ENCODE measurements around the gene MRPL37. TPM values are rescaled to one million over a fixed set of nuclear protein-coding genes. Genes with fewer than 3 reads are reported as not detected.

The MRPL37 gene
- total and polyA plus RNA-seq, 9 donors, result 36.2 to 86.6 (median 47.9) TPM

DNA sequence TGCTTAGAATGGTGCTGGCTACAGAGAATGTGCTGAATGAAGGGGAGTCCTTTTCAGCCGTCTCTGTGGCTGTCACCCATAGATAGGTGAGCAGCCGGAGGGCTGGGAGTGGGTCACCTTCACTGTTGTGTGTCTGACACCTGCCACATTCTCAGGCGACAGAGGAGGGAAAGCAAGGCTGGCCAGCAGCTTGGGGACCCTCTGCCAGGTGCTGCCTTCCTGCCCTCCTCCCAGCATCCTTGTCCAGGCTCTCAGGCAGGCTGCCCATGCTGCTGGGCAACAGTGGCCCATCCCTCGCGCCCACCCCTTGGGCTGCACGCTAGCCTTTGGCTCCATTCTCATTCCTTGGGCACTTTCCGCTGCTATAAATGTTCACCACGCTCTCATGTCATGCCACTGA, 22.2 kb upstream of the MRPL37 start:
- H3K27ac ChIP-seq, result no peak overlapping the region
- H3K9me3 ChIP-seq, result no peaks in the 10 kb centered on the region
- H3K4me1 ChIP-seq (ENCODE audit: insufficient read depth), result no peaks in the 10 kb centered on the region
- no peaks in the 10 kb centered on the region for H3K36me3 ChIP-seq
- TF ChIP-seq EP300 (IDR thresholded peaks at IDR 0.05) (no peak), POLR2A (IDR thresholded peaks at IDR 0.05) (no peak)
- TF ChIP-seq, protein P1, sequence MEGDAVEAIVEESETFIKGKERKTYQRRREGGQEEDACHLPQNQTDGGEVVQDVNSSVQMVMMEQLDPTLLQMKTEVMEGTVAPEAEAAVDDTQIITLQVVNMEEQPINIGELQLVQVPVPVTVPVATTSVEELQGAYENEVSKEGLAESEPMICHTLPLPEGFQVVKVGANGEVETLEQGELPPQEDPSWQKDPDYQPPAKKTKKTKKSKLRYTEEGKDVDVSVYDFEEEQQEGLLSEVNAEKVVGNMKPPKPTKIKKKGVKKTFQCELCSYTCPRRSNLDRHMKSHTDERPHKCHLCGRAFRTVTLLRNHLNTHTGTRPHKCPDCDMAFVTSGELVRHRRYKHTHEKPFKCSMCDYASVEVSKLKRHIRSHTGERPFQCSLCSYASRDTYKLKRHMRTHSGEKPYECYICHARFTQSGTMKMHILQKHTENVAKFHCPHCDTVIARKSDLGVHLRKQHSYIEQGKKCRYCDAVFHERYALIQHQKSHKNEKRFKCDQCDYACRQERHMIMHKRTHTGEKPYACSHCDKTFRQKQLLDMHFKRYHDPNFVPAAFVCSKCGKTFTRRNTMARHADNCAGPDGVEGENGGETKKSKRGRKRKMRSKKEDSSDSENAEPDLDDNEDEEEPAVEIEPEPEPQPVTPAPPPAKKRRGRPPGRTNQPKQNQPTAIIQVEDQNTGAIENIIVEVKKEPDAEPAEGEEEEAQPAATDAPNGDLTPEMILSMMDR (IDR thresholded peaks at IDR 0.05), result no peak
- 88 to 91% (median 90%) methylated on average over 8 of the region's 8 CpGs for WGBS, 3 donors
- H3K27me3 ChIP-seq, result no peaks in the 10 kb centered on the region
- no peak for DNase-seq
- intact Hi-C loops (cut with DNase I), result no loop called here
- no peak overlapping the region for H3K4me3 ChIP-seq

DNA sequence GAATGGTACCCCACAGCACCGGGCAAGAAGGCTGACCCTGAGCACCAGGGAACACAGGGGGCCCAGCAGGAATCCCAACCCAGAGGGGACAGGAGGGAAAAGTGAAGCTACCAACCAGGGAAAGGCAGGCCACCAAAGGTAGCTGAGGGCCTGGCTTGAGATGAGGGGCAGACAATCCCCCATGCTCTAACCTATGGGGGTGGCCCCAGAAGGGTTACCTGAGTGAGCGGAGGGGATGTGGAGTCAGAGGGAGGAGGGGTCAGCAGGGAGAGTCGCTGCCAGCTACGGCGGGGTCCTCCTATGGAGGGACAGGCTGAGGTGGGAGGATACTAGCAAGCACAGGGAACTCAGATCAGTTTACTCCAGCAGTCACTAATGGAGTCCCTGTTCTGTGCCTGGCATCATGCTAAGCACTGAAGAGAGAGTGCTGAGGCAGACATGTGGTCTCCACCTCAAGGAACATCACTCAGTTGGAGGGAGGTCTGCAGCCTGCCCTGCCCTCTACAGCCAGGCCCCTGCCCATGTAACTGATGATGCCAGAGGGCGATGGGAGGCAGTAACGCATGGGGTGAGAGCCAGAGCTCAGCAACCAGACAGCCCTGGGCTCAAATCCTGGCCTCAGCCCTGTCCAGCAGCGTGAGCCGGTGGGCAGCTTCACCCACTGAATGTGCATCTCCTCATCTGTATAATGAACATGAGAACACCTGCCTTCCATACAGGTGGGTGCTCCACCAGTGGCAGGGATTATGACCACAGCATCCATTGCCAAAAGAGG, 21.5 kb upstream of the MRPL37 start:
- no peak for DNase-seq
- intact Hi-C loops (cut with DNase I), result no loop called here
- Histone ChIP-seq H3K27ac (no peak overlapping the region), H3K27me3 (no peaks in the 10 kb centered on the region), H3K9me3 (no peaks in the 10 kb centered on the region), H3K4me1 (ENCODE audit: insufficient read depth) (no peaks in the 10 kb centered on the region), H3K36me3 (no peaks in the 10 kb centered on the region), H3K4me3 (no peak overlapping the region)
- 78 to 81% (median 81%) methylated on average over 7 to 9 of the region's 9 CpGs for WGBS, 3 donors
- TF ChIP-seq EP300 (IDR thresholded peaks at IDR 0.05) (no peak), POLR2A (IDR thresholded peaks at IDR 0.05) (no peak)
- TF ChIP-seq, protein P1 (IDR thresholded peaks at IDR 0.05), result no peak

DNA sequence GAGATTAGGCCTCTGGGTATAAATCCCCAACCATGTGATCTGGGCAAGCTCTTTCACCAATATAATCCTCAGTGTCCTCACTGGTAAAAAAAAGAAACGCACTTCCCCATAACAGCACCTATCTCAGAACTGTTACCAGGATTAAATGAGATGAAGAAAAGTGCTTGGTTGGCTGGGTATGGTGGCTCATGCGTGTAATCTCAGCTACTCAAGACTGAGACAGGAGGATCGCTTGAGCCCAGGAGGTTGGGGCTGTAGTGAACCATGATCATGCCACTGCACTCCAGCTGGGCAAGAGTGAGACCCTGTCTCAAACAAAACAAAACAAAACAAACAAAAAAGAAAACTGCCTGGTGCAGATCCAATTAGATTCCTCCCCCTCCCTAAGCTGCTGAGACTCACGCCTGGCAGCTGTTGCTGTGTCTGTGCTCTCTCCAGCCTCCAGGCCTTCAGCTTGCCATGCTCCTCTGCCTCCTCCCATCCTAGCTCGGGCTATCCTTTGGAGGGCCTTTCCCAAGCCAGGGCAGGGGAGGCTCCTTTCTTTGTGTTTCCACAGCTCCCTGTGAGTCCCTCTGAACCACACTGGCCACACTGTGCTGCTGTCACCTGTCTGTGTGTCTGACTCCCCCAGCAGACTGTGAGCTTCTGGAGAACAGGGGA, 19.1 kb upstream of the MRPL37 start:
- 79 to 89% (median 86%) methylated on average over 5 of the region's 5 CpGs for WGBS, 3 donors
- Histone ChIP-seq H3K9me3 (no peaks in the 10 kb centered on the region), H3K4me1 (ENCODE audit: insufficient read depth) (no peaks in the 10 kb centered on the region), H3K4me3 (no peak overlapping the region), H3K27me3 (no peaks in the 10 kb centered on the region), H3K36me3 (no peaks in the 10 kb centered on the region), H3K27ac (no peak overlapping the region)
- intact Hi-C loops (cut with DNase I), result no loop called here
- TF ChIP-seq EP300 (IDR thresholded peaks at IDR 0.05) (no peak), POLR2A (IDR thresholded peaks at IDR 0.05) (no peak)
- TF ChIP-seq, protein P1 (IDR thresholded peaks at IDR 0.05), result no peak
- no peak for DNase-seq

DNA sequence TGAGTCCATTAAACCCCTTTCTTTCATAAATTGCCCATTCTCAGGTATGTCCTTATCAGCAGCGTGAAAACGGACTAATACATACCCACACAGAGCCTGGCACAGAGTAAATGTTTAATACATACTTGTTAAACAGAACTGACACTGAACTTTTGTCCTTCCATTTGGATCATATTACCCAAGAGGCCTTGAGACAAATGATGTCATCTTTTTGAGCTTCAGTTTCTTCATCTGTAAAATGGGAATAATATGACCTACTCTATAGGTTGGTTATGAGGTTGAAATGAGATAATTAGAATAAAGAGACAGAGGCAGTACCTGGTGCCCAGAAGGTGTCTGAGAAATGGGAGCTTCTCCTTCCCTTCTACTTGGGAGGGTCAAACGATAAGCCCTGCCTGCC, 13.9 kb upstream of the MRPL37 start:
- Histone ChIP-seq H3K4me3 (no peak overlapping the region), H3K4me1 (ENCODE audit: insufficient read depth) (no peaks in the 10 kb centered on the region), H3K9me3 (no peaks in the 10 kb centered on the region), H3K27ac (no peak overlapping the region), H3K27me3 (no peaks in the 10 kb centered on the region), H3K36me3 (no peaks in the 10 kb centered on the region)
- intact Hi-C loops (cut with DNase I), result no loop called here
- TF ChIP-seq POLR2A (IDR thresholded peaks at IDR 0.05), result no peak
- TF ChIP-seq, protein P1 (IDR thresholded peaks at IDR 0.05), result no peak
- no peak for DNase-seq
- 79 to 92% (median 80%) methylated on average over 3 of the region's 3 CpGs for WGBS, 3 donors

Measured in ovary (tissue), 9 donors.